GM12891 (cell line): ENCODE data around the gene SYNPO2.

Experiments
- POLR2A ChIP-seq: IDR thresholded peaks from 2 replicates; pipeline ENCODE4 v1.6.1; 2011; ENCODE audit warnings: low read depth, low read length, control low read depth
- TAF1 ChIP-seq: IDR thresholded peaks from 2 replicates; pipeline ENCODE4 v1.6.1; 2011; ENCODE audit warnings: low read depth, low read length, control low read depth

DNA sequence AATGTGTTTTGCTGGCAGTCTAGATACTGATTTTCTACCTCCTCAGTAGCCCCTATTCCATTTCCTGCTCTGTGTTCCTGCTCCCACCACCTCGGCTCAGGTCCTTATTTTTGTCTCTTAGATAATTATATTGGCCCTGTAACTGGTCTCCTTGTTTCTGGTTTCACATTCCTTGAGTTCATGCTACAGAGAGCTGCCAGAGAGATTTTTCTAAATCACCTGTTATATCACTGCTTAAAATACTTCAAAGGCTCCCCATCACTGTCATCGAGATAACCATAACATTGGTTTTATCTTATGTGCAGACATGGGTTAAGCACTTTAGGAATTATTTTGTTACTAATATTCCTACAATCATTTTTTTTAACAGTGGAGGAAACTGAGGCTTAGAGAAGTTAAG is 9.6 kb downstream of the SYNPO2 start:
- TF ChIP-seq POLR2A (no peak), TAF1 (no peak)
